ENCODE data around the gene SAP30BP. TPM values are rescaled to one million over a fixed set of nuclear protein-coding genes. Genes with fewer than 3 reads are reported as not detected.

SAP30BP gene
- total and polyA plus RNA-seq, 2 of the 13 experiments (the other 11 are each of a cell fraction or from before 2014, with no cell fraction given), result 67.7 to 99.4 TPM

- TF ChIP-seq HOXA3 (CRISPR knock-in tag; IDR thresholded peaks at IDR 0.05) (peak; percentile 94), ZNF772 (CRISPR knock-in tag; IDR thresholded peaks at IDR 0.05) (no peak; the same call in 1 of the 2 replicates), SAP130 (CRISPR knock-in tag; IDR thresholded peaks at IDR 0.05; ENCODE audit: low read depth) (peak; percentile 58), ZNF496 (CRISPR knock-in tag; IDR thresholded peaks at IDR 0.05; ENCODE audit: insufficient replicate concordance) (no peak), BCLAF1 (IDR thresholded peaks at IDR 0.05) (no peak), TOPORS (CRISPR knock-in tag; IDR thresholded peaks at IDR 0.05) (peak; percentile 68; the same call in 1 of the 2 replicates), KDM1A (CRISPR knock-in tag; IDR thresholded peaks at IDR 0.05) (peak; percentile 18; the same call in 1 of the 2 replicates), ZNF326 (CRISPR knock-in tag; IDR thresholded peaks at IDR 0.05; ENCODE audit: borderline replicate concordance) (no peak), DRAP1 (CRISPR knock-in tag; IDR thresholded peaks at IDR 0.05) (peak; percentile 34; the same call in 1 of the 2 replicates), MYNN (CRISPR knock-in tag; IDR thresholded peaks at IDR 0.05; ENCODE audit: low read depth) (no peak), ZHX1 (CRISPR knock-in tag; IDR thresholded peaks at IDR 0.05; ENCODE audit: low read depth) (peak; percentile 68; the same call in 1 of the 2 replicates), ZMAT5 (CRISPR knock-in tag; IDR thresholded peaks at IDR 0.05; ENCODE audit: borderline replicate concordance, low read depth) (no peak), ZKSCAN8 (CRISPR knock-in tag; IDR thresholded peaks at IDR 0.05; ENCODE audit: borderline replicate concordance) (no peak), ESRRA (CRISPR knock-in tag; IDR thresholded peaks at IDR 0.05; ENCODE audit: low read depth) (peak; percentile 59; the same call in 1 of the 2 replicates), FOXK1 (CRISPR knock-in tag; IDR thresholded peaks at IDR 0.05; ENCODE audit: borderline replicate concordance, low read depth) (peak; percentile 33; the same call in 1 of the 2 replicates), DZIP1 (CRISPR knock-in tag; IDR thresholded peaks at IDR 0.05) (no peak), SYNCRIP (IDR thresholded peaks at IDR 0.05; ENCODE audit: insufficient read depth, low read depth, low read length) (no peak)
These were observed 86.6 kb downstream of the SAP30BP start (continued) for GRCh38 chr17:75753514-75754377.
